GM23338 (cell line): ENCODE results near the gene PXYLP1. TPM values are rescaled to one million over a fixed set of nuclear protein-coding genes. Genes with fewer than 3 reads are reported as not detected.

Source experiments
- CTCF ChIP-seq, 2 experiments: fragments of 200-600 bp in 1 of 2; sonication (generic) in 1 of 2; conservative IDR thresholded peaks; 2 replicates each; pipeline versions ENCODE4 v1.5.1 to v1.6.1; 2016 to 2017; ENCODE audit warnings: antibody characterized with exemption in 2 of 2, low read depth in 2 of 2, mild to moderate bottlenecking in 2 of 2, moderate library complexity in 1 of 2
- ETS1 ChIP-seq: IDR thresholded peaks from 2 replicates; pipeline ENCODE4 v1.6.1; 2016; ENCODE audit warnings: antibody characterized with exemption
- EZH2 ChIP-seq: fragments of 200-600 bp; sonication (generic); IDR thresholded peaks from one replicate; pipeline ENCODE4 v1.8.0; 2017; ENCODE audit warnings: antibody characterized with exemption, mild to moderate bottlenecking, low read depth; ENCODE audit not compliant: unreplicated experiment
- JUNB ChIP-seq: IDR thresholded peaks from one replicate; pipeline ENCODE4 v1.6.1; 2016; ENCODE audit warnings: antibody characterized with exemption; ENCODE audit not compliant: unreplicated experiment
- POLR2AphosphoS5 ChIP-seq: IDR thresholded peaks from 2 replicates; pipeline ENCODE4 v1.6.1; 2016; ENCODE audit warnings: antibody characterized with exemption, low read depth
- STAT1 ChIP-seq: IDR thresholded peaks from one replicate; pipeline ENCODE4 v1.6.1; 2016; ENCODE audit warnings: antibody characterized with exemption; ENCODE audit not compliant: unreplicated experiment
- ZNF114 ChIP-seq: fragments of 250-450 bp; sonication (Bioruptor Pico); IDR thresholded peaks from 2 replicates; pipeline ENCODE4 v1.5.0; 2020; ENCODE audit warnings: mild to moderate bottlenecking, moderate library complexity
- ZNF462 ChIP-seq: fragments of 250-450 bp; sonication (Bioruptor Pico); IDR thresholded peaks from 2 replicates; pipeline ENCODE4 v1.5.0; 2020; ENCODE audit warnings: mild to moderate bottlenecking, moderate library complexity
- polyA plus RNA-seq: library from polyadenylated mRNA; unstranded; fragments of >200 nt; fragmentation: Nextera tagmentation; extraction: Ambion mirVana; gene quantifications from 2 replicates; pipeline ENCODE4 v1.2.1, GENCODE V29; 2016
- total RNA-seq: library from RNA; depleted of rRNA; stranded (reverse); fragments of >200 nt; shearing (Covaris generic); gene quantifications from 2 replicates; pipeline ENCODE4 v1.2.3, GENCODE V29; 2014

Gene PXYLP1
- total and polyA plus RNA-seq, 2 experiments from 2014 or later, result 8.9 to 20.1 TPM

GRCh38 chr3:141337523-141337854 lies 105.9 kb downstream of the PXYLP1 start (continued):
- no peak for TF ChIP-seq ZNF462 (CRISPR knock-in tag)
- no peak for TF ChIP-seq POLR2AphosphoS5
- no peak for TF ChIP-seq ETS1
- TF ChIP-seq ZNF114 (CRISPR knock-in tag), result no peak
- no peak for TF ChIP-seq CTCF (conservative IDR thresholded peaks at IDR 0.05; ENCODE audit: low read depth in 2 of 2)
- TF ChIP-seq STAT1, result no peak
- no peak for TF ChIP-seq JUNB
- TF ChIP-seq EZH2, result no peak
